ENCODE data around the gene RGS6.

DNA sequence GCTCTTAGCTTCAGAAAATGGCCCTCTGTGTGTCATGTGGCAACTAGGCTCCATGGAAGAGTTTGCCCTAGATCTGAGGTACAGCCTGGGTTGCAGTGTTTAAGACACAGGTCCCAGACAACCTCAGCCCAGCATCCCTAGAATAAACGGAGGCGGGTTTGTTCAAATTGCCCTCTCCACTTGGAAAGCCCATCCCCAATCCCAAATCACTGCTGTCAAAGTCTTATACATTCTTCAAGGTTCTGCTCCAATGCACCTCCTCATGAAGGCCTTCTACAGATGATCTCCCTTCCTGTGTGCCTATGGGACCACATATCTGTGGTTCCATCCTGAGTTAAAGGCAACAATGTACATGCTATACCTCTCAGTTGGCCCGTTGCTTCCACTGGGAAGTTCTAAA is 671.9 kb downstream of the RGS6 start:
- TF ChIP-seq POLR2A (IDR thresholded peaks at IDR 0.05; ENCODE audit: low read depth), result no peak
- TF ChIP-seq, protein P1, sequence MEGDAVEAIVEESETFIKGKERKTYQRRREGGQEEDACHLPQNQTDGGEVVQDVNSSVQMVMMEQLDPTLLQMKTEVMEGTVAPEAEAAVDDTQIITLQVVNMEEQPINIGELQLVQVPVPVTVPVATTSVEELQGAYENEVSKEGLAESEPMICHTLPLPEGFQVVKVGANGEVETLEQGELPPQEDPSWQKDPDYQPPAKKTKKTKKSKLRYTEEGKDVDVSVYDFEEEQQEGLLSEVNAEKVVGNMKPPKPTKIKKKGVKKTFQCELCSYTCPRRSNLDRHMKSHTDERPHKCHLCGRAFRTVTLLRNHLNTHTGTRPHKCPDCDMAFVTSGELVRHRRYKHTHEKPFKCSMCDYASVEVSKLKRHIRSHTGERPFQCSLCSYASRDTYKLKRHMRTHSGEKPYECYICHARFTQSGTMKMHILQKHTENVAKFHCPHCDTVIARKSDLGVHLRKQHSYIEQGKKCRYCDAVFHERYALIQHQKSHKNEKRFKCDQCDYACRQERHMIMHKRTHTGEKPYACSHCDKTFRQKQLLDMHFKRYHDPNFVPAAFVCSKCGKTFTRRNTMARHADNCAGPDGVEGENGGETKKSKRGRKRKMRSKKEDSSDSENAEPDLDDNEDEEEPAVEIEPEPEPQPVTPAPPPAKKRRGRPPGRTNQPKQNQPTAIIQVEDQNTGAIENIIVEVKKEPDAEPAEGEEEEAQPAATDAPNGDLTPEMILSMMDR (IDR thresholded peaks at IDR 0.05), result no peak
- TF ChIP-seq EP300 (IDR thresholded peaks at IDR 0.05), result no peak
- TF ChIP-seq POLR2AphosphoS5 (IDR thresholded peaks at IDR 0.05), result no peak
